ENCODE measurements around the gene MAT2A. TPM values are rescaled to one million over a fixed set of nuclear protein-coding genes. Genes with fewer than 3 reads are reported as not detected.

Gene MAT2A
- polyA plus RNA-seq (2013, experiment 1 of 2), result 181 TPM
- 182 TPM for polyA plus RNA-seq (2013, experiment 2 of 2)

DNA sequence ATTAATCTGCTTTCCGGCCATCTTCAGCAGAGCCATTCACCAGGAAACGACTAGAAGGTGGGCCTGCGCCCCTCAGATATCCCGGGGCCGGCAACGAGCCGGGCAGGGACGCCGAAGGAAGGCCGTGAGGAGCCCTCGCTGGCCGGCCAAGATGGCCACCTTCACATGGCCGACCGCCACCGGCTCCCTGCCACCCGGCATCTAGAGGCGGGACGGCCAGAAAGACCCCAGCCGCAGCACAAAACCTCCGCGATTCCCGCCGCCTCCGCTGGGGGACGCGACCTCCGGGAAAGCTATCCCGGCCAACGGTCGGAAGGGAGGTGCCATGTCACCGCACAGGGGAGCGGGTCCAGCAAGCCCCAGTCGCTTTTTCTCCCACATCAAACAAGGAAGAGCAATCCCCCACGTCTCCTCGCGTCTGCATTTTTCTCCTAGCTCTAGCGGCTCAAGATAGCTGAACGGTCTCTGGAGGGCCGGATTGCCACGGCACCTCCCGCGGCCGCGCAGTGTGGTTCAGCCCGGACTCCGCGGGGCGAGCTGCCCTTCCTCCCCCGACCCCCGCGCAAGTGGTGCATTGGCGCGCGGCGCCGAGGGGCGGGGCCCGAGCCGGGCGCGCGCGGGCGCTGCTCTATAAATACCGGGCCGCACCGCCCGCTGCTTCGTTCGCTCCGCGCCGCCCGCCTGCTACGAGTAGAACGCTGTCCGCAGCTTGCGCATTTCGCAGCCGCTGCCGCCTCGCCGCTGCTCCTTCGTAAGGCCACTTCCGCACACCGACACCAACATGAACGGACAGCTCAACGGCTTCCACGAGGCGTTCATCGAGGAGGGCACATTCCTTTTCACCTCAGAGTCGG, at the start of gene MAT2A:
MAT2A (plus strand) TSS at position 662 of the 854 bp plus-strand sequence; CDS start at position 782, 120 bp downstream.
- peak; percentile 95 for DNase-seq
- H3K4ac ChIP-seq (ENCODE audit: low read depth in 1 of 2, low read length in 2 of 2), result peak within 1 kb of the TSS; percentile 92 to 99
- H3K9ac ChIP-seq (ENCODE audit: low read length), result peak within 1 kb of the TSS; percentile 99
- no peaks in the 10 kb centered on the region for H3K27me3 ChIP-seq (ENCODE audit: control insufficient read depth in 1 of 2, insufficient read depth in 1 of 2, low read length in 2 of 2)
- H2BK120ac ChIP-seq (ENCODE audit: low read depth, low read length), result peak within 1 kb of the TSS; percentile 77
- peak within 1 kb of the TSS; percentile 66 to 67 for H3K23ac ChIP-seq (ENCODE audit: low read length in 2 of 2)
- peak within 1 kb of the TSS; percentile 82 for H4K8ac ChIP-seq (ENCODE audit: low read length)
- H3K4me2 ChIP-seq (ENCODE audit: low read length, poor library complexity, severe bottlenecking), result peak within 1 kb of the TSS; percentile 88
- peak within 1 kb of the TSS; percentile 49 to 87 for H2BK12ac ChIP-seq (ENCODE audit: low read length in 2 of 2)
- H3K36me3 ChIP-seq (ENCODE audit: control insufficient read depth in 1 of 2, insufficient read depth in 2 of 2, low read depth in 1 of 2, low read length in 2 of 2), result peaks cover 3 to 40% of the 10 kb centered on the region in 2 experiments
- peak within 1 kb of the TSS; percentile 100 for H3K27ac ChIP-seq (ENCODE audit: low read length, poor library complexity, severe bottlenecking)
- peak within 1 kb of the TSS; percentile 87 to 99 for H3K18ac ChIP-seq (ENCODE audit: low read depth in 1 of 2, low read length in 2 of 2)
- H2AFZ ChIP-seq (ENCODE audit: low read depth, low read length), result peak within 1 kb of the TSS; percentile 62
- peak within 1 kb of the TSS; percentile 99 for H2BK5ac ChIP-seq (ENCODE audit: low read depth, low read length, poor library complexity, severe bottlenecking)
- peak within 1 kb of the TSS; percentile 74 to 98 for H3K4me3 ChIP-seq (ENCODE audit: insufficient read depth in 1 of 2, low read depth in 1 of 2, low read length in 2 of 2)
- no peaks in the 10 kb centered on the region for H3K4me1 ChIP-seq (ENCODE audit: control insufficient read depth, insufficient read depth, low read depth, low read length)
- H3K79me1 ChIP-seq (replicated peaks; ENCODE audit: low read length, poor library complexity, severe bottlenecking), result peaks cover 2% of the 10 kb centered on the region
- peak within 1 kb of the TSS in 1 of 2 experiments; percentile 96 for H3K14ac ChIP-seq (ENCODE audit: low read length in 2 of 2)
- peak within 1 kb of the TSS; percentile 84 for H2AK5ac ChIP-seq (ENCODE audit: low read length, severe bottlenecking)
- WGBS, result under 1% methylated on average over 85 of the region's 92 CpGs
- peak within 1 kb of the TSS; percentile 71 for H2BK15ac ChIP-seq (ENCODE audit: low read depth, poor library complexity, severe bottlenecking)
- no peaks in the 10 kb centered on the region for H3K9me3 ChIP-seq (ENCODE audit: control insufficient read depth, low read length)
- peak within 1 kb of the TSS; percentile 92 for H4K91ac ChIP-seq (ENCODE audit: low read length)

DNA sequence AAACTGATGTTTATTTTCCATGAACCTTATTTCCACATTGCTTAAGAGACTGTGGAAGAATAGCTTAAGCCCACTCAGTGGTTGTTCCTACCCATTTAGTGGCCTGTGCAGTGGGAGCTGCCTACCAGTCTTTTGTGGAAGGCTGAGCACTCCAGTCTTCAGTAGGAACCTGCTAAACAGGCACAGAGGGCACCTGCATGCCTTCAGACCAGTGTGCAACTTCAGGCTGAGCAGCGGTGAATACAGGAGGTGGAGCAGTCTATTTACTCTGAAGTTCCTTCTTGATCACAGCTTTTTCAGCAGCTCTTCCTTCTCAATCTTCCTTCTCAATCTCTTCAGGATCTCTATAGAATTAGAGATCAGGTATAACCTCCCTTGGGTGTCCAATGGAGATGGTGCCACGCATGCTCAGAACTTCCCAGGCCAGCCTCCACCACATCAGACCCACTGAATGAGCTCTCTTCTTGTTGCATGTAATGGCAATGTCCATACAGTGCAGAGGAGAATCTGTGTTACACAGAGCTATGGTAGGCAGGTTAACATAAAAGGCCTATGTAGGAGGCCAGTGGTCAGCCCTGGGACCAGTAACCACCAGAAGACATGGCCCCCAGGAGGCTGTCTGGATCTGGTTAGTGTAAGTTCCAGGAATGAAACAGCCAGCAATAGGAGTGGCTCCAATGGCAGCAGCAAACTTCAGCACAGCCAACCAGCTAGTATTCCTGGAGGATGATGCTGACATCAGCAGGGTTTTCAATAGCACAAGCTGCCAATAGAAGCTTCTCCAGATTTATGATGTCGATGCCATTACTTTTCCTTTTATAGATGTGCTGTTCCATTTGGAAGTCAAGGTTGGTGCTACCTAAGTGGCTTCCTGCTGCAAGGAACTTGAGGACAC, 47.9 kb upstream of the MAT2A start:
- no peak for DNase-seq
- Histone ChIP-seq H2BK5ac (ENCODE audit: low read depth, low read length, poor library complexity, severe bottlenecking) (no peak overlapping the region), H4K8ac (ENCODE audit: low read length) (no peak overlapping the region), H3K27ac (ENCODE audit: low read length, poor library complexity, severe bottlenecking) (no peak overlapping the region), H3K27me3 (ENCODE audit: control insufficient read depth in 1 of 2, insufficient read depth in 1 of 2, low read length in 2 of 2) (no peaks in the 10 kb centered on the region), H2BK120ac (ENCODE audit: low read depth, low read length) (no peak overlapping the region), H3K23ac (ENCODE audit: low read length in 2 of 2) (no peak overlapping the region), H3K9me3 (ENCODE audit: control insufficient read depth, low read length) (no peaks in the 10 kb centered on the region), H3K14ac (ENCODE audit: low read length in 2 of 2) (peak overlapping the region in 1 of 2 experiments; percentile 55), H4K91ac (ENCODE audit: low read length) (no peak overlapping the region), H3K4me1 (ENCODE audit: control insufficient read depth, insufficient read depth, low read depth, low read length) (no peaks in the 10 kb centered on the region), H3K9ac (ENCODE audit: low read length) (no peak overlapping the region), H3K4ac (ENCODE audit: low read depth in 1 of 2, low read length in 2 of 2) (no peak overlapping the region), H2AK5ac (ENCODE audit: low read length, severe bottlenecking) (no peak overlapping the region), H3K4me3 (ENCODE audit: insufficient read depth in 1 of 2, low read depth in 1 of 2, low read length in 2 of 2) (no peak overlapping the region), H2BK12ac (ENCODE audit: low read length in 2 of 2) (no peak overlapping the region), H3K18ac (ENCODE audit: low read depth in 1 of 2, low read length in 2 of 2) (no peak overlapping the region), H3K36me3 (ENCODE audit: control insufficient read depth in 1 of 2, insufficient read depth in 2 of 2, low read depth in 1 of 2, low read length in 2 of 2) (no peaks in the 10 kb centered on the region), H2BK15ac (ENCODE audit: low read depth, poor library complexity, severe bottlenecking) (no peak overlapping the region), H3K79me1 (replicated peaks; ENCODE audit: low read length, poor library complexity, severe bottlenecking) (no peaks in the 10 kb centered on the region), H2AFZ (ENCODE audit: low read depth, low read length) (no peak overlapping the region), H3K4me2 (ENCODE audit: low read length, poor library complexity, severe bottlenecking) (no peak overlapping the region)
- WGBS, result 96% methylated on average over 2 of the region's 3 CpGs

DNA sequence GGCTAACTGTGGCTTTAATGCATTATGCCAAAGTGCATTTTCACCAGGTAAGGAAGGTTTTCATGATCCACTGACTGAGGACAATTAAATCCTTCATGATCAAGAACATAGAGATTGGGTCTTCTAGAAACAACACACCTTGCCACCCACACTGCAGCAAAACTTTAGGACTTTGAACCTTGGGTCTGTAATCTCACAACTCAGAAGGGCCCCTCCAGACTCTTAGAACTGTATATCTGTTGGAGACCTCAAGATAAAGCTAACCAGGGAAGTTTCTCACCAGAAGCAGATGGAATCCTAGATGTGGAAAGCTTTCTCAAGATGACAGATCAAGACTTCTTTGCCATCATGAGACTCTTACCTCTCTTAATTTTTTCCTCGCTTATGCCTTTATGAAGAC, 42.5 kb upstream of the MAT2A start:
- Histone ChIP-seq H2BK15ac (ENCODE audit: low read depth, poor library complexity, severe bottlenecking) (no peak overlapping the region), H3K36me3 (ENCODE audit: control insufficient read depth in 1 of 2, insufficient read depth in 2 of 2, low read depth in 1 of 2, low read length in 2 of 2) (no peaks in the 10 kb centered on the region), H3K79me1 (replicated peaks; ENCODE audit: low read length, poor library complexity, severe bottlenecking) (no peaks in the 10 kb centered on the region), H3K23ac (ENCODE audit: low read length in 2 of 2) (no peak overlapping the region), H3K4me2 (ENCODE audit: low read length, poor library complexity, severe bottlenecking) (no peak overlapping the region), H3K18ac (ENCODE audit: low read depth in 1 of 2, low read length in 2 of 2) (no peak overlapping the region), H4K8ac (ENCODE audit: low read length) (no peak overlapping the region), H3K27ac (ENCODE audit: low read length, poor library complexity, severe bottlenecking) (no peak overlapping the region), H2BK12ac (ENCODE audit: low read length in 2 of 2) (no peak overlapping the region), H3K4me1 (ENCODE audit: control insufficient read depth, insufficient read depth, low read depth, low read length) (peaks cover 3% of the 10 kb centered on the region), H4K91ac (ENCODE audit: low read length) (no peak overlapping the region), H2BK120ac (ENCODE audit: low read depth, low read length) (no peak overlapping the region), H3K9me3 (ENCODE audit: control insufficient read depth, low read length) (no peaks in the 10 kb centered on the region), H3K14ac (ENCODE audit: low read length in 2 of 2) (no peak overlapping the region), H3K9ac (ENCODE audit: low read length) (no peak overlapping the region), H2AK5ac (ENCODE audit: low read length, severe bottlenecking) (no peak overlapping the region), H3K27me3 (ENCODE audit: control insufficient read depth in 1 of 2, insufficient read depth in 1 of 2, low read length in 2 of 2) (no peaks in the 10 kb centered on the region), H2BK5ac (ENCODE audit: low read depth, low read length, poor library complexity, severe bottlenecking) (no peak overlapping the region), H3K4me3 (ENCODE audit: insufficient read depth in 1 of 2, low read depth in 1 of 2, low read length in 2 of 2) (no peak overlapping the region), H2AFZ (ENCODE audit: low read depth, low read length) (no peak overlapping the region), H3K4ac (ENCODE audit: low read depth in 1 of 2, low read length in 2 of 2) (no peak overlapping the region)
- no peak for DNase-seq
- 100% methylated on average over 1 of the region's 1 CpG for WGBS
